H1 (cell line): ENCODE results near the gene ZNF512. TPM values are rescaled to one million over a fixed set of nuclear protein-coding genes. Genes with fewer than 3 reads are reported as not detected.
A peak's percentile ranks its signal among the peaks of the same experiment; 100 is the strongest.

Source experiments
- CTCF ChIA-PET: fragments of 300-600 bp; sonication (Branson Sonifier 250); formaldehyde crosslinking; loops from one replicate; lab custom pipeline; 2021; ENCODE audit not compliant: partially characterized antibody; lab: Charles Lee
- POLR2A ChIA-PET: fragments of 300-600 bp; sonication (Branson Sonifier 250); formaldehyde crosslinking; loops from one replicate; lab custom pipeline; 2021; ENCODE audit warnings: inconsistent platforms; ENCODE audit not compliant: partially characterized antibody; lab: Charles Lee
- DNase-seq, 2 experiments: peaks; one replicate each; pipeline versions ENCODE4 v3.0.0 to v3.0.0-alpha.2; 2010 to 2022; ENCODE audit warnings: low spot score in 2 of 2, low read depth in 1 of 2, mixed read lengths in 1 of 2
- FAIRE-seq: peaks from 2 replicates; lab custom pipeline; 2011; peaks lifted over from hg19 to GRCh38; lab: Jason Lieb, UNC
- H2AFZ ChIP-seq: 2 replicates; pipeline ENCODE4 v1.8.1; 2012; ENCODE audit warnings: low read length, inconsistent platforms
- H2AK5ac ChIP-seq: 2 replicates; pipeline ENCODE4 v1.6.1; 2013; ENCODE audit warnings: low read depth, low read length
- H2BK120ac ChIP-seq: replicated peaks from 2 replicates; pipeline ENCODE3; 2013; ENCODE audit warnings: low read depth, low read length, inconsistent platforms
- H2BK12ac ChIP-seq: 2 replicates; pipeline ENCODE4 v1.6.1; 2013; ENCODE audit warnings: low read depth, low read length
- H2BK15ac ChIP-seq: 2 replicates; pipeline ENCODE4 v1.6.1; 2013; ENCODE audit warnings: low read length
- H2BK20ac ChIP-seq: 2 replicates; pipeline ENCODE4 v1.6.1; 2013; ENCODE audit warnings: low read length
- H2BK5ac ChIP-seq: 2 replicates; pipeline ENCODE4 v1.6.1; 2013; ENCODE audit warnings: low read depth, low read length
- H3K14ac ChIP-seq: 2 replicates; pipeline ENCODE4 v1.6.1; 2013; ENCODE audit warnings: inconsistent platforms; ENCODE audit not compliant: insufficient read length
- H3K18ac ChIP-seq: 2 replicates; pipeline ENCODE4 v1.6.1; 2013; ENCODE audit warnings: low read length; ENCODE audit errors: extremely low read depth
- H3K23ac ChIP-seq: 2 replicates; pipeline ENCODE4 v1.6.1; 2013; ENCODE audit warnings: inconsistent platforms; ENCODE audit not compliant: insufficient read length
- H3K23me2 ChIP-seq: 2 replicates; pipeline ENCODE4 v1.6.1; 2013; ENCODE audit warnings: low read depth, low read length
- H3K27ac ChIP-seq: 2 replicates; pipeline ENCODE4 v1.6.1; 2011; ENCODE audit warnings: low read depth, low read length, inconsistent platforms
- H3K27me3 ChIP-seq, 4 experiments: replicated peaks in 1 of 4; 1 replicate in 1 of 4; 2 replicates in 3 of 4; pipeline versions ENCODE4 v1.6.1 to v1.8.1; 2011 to 2013; ENCODE audit warnings: low read length in 3 of 4, mild to moderate bottlenecking in 3 of 4, inconsistent platforms in 2 of 4, mixed read lengths in 2 of 4, moderate library complexity in 1 of 4; ENCODE audit not compliant: control insufficient read depth in 3 of 4, insufficient read depth in 3 of 4; ENCODE audit errors: extremely low read depth in 1 of 4
- H3K36me3 ChIP-seq, 4 experiments: 2 replicates each; pipeline versions ENCODE4 v1.6.1 to v1.8.1; 2011 to 2013; ENCODE audit warnings: mild to moderate bottlenecking in 4 of 4, low read length in 3 of 4, moderate library complexity in 2 of 4, control low read depth in 1 of 4, inconsistent platforms in 1 of 4; ENCODE audit not compliant: insufficient read depth in 4 of 4, control insufficient read depth in 2 of 4
- H3K4ac ChIP-seq: replicated peaks from 2 replicates; pipeline ENCODE3; 2013; ENCODE audit warnings: low read length, low read depth, mixed read lengths, inconsistent platforms; ENCODE audit not compliant: insufficient read length
- H3K4me1 ChIP-seq, 4 experiments: replicated peaks in 1 of 4; 1 replicate in 1 of 4; 2 replicates in 3 of 4; pipeline versions ENCODE4 v1.6.1 to v1.8.1; 2011 to 2013; ENCODE audit warnings: low read length in 3 of 4, inconsistent platforms in 2 of 4, mixed read lengths in 1 of 4; ENCODE audit not compliant: insufficient read depth in 4 of 4, control insufficient read depth in 3 of 4
- H3K4me2 ChIP-seq, 2 experiments: 2 replicates each; pipeline versions ENCODE4 v1.6.1 to v1.8.1; 2011 to 2013; ENCODE audit warnings: low read depth in 2 of 2, low read length in 2 of 2, control low read depth in 1 of 2, inconsistent platforms in 1 of 2, mild to moderate bottlenecking in 1 of 2; ENCODE audit not compliant: insufficient read depth in 1 of 2
- H3K4me3 ChIP-seq, 4 experiments: fragments of 200-600, 300-600 bp in 1 of 4; sonication (generic), shearing (Covaris generic), sonication (Bioruptor Twin) in 1 of 4; 2 replicates each; pipeline versions ENCODE4 v1.5.1 to v1.8.1; 2011 to 2016; ENCODE audit warnings: low read length in 4 of 4, low read depth in 3 of 4, control low read depth in 2 of 4, inconsistent platforms in 2 of 4, mild to moderate bottlenecking in 2 of 4, mixed read lengths in 1 of 4, moderate library complexity in 1 of 4; ENCODE audit not compliant: insufficient read depth in 2 of 4; ENCODE audit errors: extremely low read depth in 1 of 4
- H3K56ac ChIP-seq: replicated peaks from 2 replicates; pipeline ENCODE3; 2013; ENCODE audit warnings: low read depth, mild to moderate bottlenecking, mixed read lengths, low read length, inconsistent platforms; ENCODE audit not compliant: insufficient read length
- H3K79me1 ChIP-seq: 2 replicates; pipeline ENCODE4 v1.6.1; 2013; ENCODE audit warnings: low read depth, low read length, control low read depth
- H3K79me2 ChIP-seq, 2 experiments: 2 replicates each; pipeline versions ENCODE4 v1.6.1 to v1.8.1; 2012 to 2013; ENCODE audit warnings: low read length in 2 of 2, mild to moderate bottlenecking in 2 of 2, inconsistent platforms in 1 of 2; ENCODE audit not compliant: insufficient read depth in 2 of 2, control insufficient read depth in 1 of 2
- H3K9ac ChIP-seq, 4 experiments: replicated peaks in 1 of 4; 1 replicate in 1 of 4; 2 replicates in 3 of 4; pipeline versions ENCODE4 v1.6.1 to v1.8.1; 2011 to 2013; ENCODE audit warnings: low read depth in 3 of 4, low read length in 3 of 4, control low read depth in 2 of 4, mild to moderate bottlenecking in 2 of 4, moderate library complexity in 2 of 4, inconsistent platforms in 1 of 4; ENCODE audit errors: extremely low read depth in 1 of 4
- H3K9me3 ChIP-seq, 2 experiments: 2 replicates each; pipeline versions ENCODE4 v1.6.1 to v1.8.1; 2012 to 2013; ENCODE audit warnings: mild to moderate bottlenecking in 2 of 2, moderate library complexity in 2 of 2, control low read depth in 1 of 2, inconsistent platforms in 1 of 2, low read depth in 1 of 2, low read length in 1 of 2, mixed read lengths in 1 of 2; ENCODE audit not compliant: insufficient read depth in 2 of 2
- H4K20me1 ChIP-seq, 2 experiments: replicated peaks in 1 of 2; 2 replicates each; pipeline versions ENCODE3 to v1.8.1; 2011 to 2013; ENCODE audit warnings: inconsistent platforms in 2 of 2, low read length in 2 of 2, mild to moderate bottlenecking in 1 of 2; ENCODE audit not compliant: insufficient read depth in 2 of 2, control insufficient read depth in 1 of 2
- H4K5ac ChIP-seq: 2 replicates; pipeline ENCODE4 v1.6.1; 2013; ENCODE audit warnings: low read length, low read depth, mixed read lengths, inconsistent platforms; ENCODE audit not compliant: insufficient read length
- H4K8ac ChIP-seq: 2 replicates; pipeline ENCODE4 v1.8.0; 2013; ENCODE audit warnings: mild to moderate bottlenecking, moderate library complexity, low read length, inconsistent platforms; ENCODE audit not compliant: insufficient read depth; ENCODE audit errors: extremely low read depth
- H4K91ac ChIP-seq: replicated peaks from 2 replicates; pipeline ENCODE3; 2013; ENCODE audit warnings: low read length, mixed read lengths, inconsistent platforms; ENCODE audit not compliant: insufficient read length
- CHD1 ChIP-seq: IDR thresholded peaks from 2 replicates; pipeline ENCODE4 v1.6.1; 2012; ENCODE audit warnings: low read depth, low read length, improper control_type of control experiment
- WGBS, 2 experiments: shearing (Covaris generic) in 1 of 2; methylation state at CpG; one replicate each; pipeline versions ENCODE4 v1.1.6 to v1.1.7; 2013 to 2015; ENCODE audit warnings: low lambda C conversion rate in 2 of 2, mixed read lengths in 2 of 2, inconsistent platforms in 1 of 2, low coverage in 1 of 2, missing lambda C conversion rate in 1 of 2; ENCODE audit not compliant: insufficient replicate concordance in 2 of 2, insufficient coverage in 1 of 2, insufficient read length in 1 of 2; ENCODE audit errors: extremely low coverage in 1 of 2, missing lambda C conversion rate in 1 of 2; 5-methylcytosine and 5-hydroxymethylcytosine counted together
- polyA plus RNA-seq, 7 experiments: library from polyadenylated mRNA; depleted of rRNA in 3 of 7; stranded (reverse) in 5 of 7; unstranded in 2 of 7; fragments of >200 nt in 5 of 7; fragments of 200-250 nt in 2 of 7; gene quantifications; 1 replicate in 5 of 7; 2 replicates in 1 of 7; 4 replicates in 1 of 7; pipeline versions ENCODE4 v1.2.1 to v1.2.3, GENCODE V29; 2011 to 2013; ENCODE audit warnings: missing spikeins in 2 of 7, mixed read lengths in 2 of 7
- total RNA-seq: library from RNA; stranded (reverse); fragmentation: NEBNext Ultra II Directional; extraction: Animal tissue kit (Norgen Biotek cat#: 25700); gene quantifications from 2 replicates; pipeline ENCODE4 v1.2.1, GENCODE V29; 2021
- TF ChIP-seq, protein P1 (sequence below), 3 experiments: IDR thresholded peaks; 1 replicate in 2 of 3; 2 replicates in 1 of 3; pipeline versions ENCODE4 v1.5.1 to v1.6.1; 2011; ENCODE audit warnings: low read length in 3 of 3, mild to moderate bottlenecking in 3 of 3, inconsistent platforms in 2 of 3, low read depth in 1 of 3, moderate library complexity in 1 of 3; ENCODE audit not compliant: insufficient read depth in 1 of 3; ENCODE audit errors: control extremely low read depth in 1 of 3

Gene ZNF512
- total and polyA plus RNA-seq, 2 of the 8 experiments (the other 6 are each of a cell fraction or from before 2014, with no cell fraction given) = 17.6 to 37.9 TPM

DNA sequence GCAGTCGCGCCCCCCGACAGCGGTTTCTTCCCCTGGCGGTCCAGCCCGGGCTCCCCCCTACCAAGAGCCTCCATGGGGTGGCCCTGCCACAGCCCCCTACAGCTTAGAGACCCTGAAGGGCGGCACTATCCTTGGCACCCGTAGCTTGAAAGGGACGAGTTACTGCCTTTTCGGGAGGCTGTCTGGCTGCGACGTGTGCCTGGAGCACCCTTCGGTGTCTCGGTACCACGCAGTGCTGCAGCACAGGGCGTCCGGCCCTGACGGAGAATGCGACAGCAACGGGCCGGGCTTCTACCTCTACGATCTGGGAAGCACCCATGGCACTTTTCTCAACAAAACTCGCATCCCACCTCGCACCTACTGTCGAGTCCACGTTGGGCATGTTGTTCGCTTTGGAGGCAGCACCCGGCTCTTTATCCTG, 81.3 kb downstream of the ZNF512 start:
- no peak overlapping the region for H4K5ac ChIP-seq
- no peak overlapping the region for H3K18ac ChIP-seq
- no peaks in the 10 kb centered on the region for H3K27me3 ChIP-seq
- 16% methylated on average over 19 of the region's 28 CpGs; no CpG with 5 or more reads in 1 of the 2 experiments for WGBS, 2 experiments
- no peak for DNase-seq
- H2BK15ac ChIP-seq = no peak overlapping the region
- H2BK5ac ChIP-seq = peak overlapping the region; percentile 99; the same call in 1 of the 2 replicates
- H3K56ac ChIP-seq = peak overlapping the region; percentile 14
- no peak for TF ChIP-seq CHD1
- TF ChIP-seq, protein P1, sequence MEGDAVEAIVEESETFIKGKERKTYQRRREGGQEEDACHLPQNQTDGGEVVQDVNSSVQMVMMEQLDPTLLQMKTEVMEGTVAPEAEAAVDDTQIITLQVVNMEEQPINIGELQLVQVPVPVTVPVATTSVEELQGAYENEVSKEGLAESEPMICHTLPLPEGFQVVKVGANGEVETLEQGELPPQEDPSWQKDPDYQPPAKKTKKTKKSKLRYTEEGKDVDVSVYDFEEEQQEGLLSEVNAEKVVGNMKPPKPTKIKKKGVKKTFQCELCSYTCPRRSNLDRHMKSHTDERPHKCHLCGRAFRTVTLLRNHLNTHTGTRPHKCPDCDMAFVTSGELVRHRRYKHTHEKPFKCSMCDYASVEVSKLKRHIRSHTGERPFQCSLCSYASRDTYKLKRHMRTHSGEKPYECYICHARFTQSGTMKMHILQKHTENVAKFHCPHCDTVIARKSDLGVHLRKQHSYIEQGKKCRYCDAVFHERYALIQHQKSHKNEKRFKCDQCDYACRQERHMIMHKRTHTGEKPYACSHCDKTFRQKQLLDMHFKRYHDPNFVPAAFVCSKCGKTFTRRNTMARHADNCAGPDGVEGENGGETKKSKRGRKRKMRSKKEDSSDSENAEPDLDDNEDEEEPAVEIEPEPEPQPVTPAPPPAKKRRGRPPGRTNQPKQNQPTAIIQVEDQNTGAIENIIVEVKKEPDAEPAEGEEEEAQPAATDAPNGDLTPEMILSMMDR (IDR thresholded peaks at IDR 0.05; ENCODE audit: control extremely low read depth in 1 of 3, insufficient read depth in 1 of 3, low read depth in 1 of 3, low read length in 3 of 3) = peak in 1 of 3 experiments; percentile 0; a peak in 1 of 4 replicates
- no peak overlapping the region for H3K23ac ChIP-seq
- no peak overlapping the region for H3K4ac ChIP-seq
- H2AFZ ChIP-seq = peak overlapping the region; percentile 99
- peak overlapping the region; percentile 95; the same call in 1 of the 2 replicates for H3K27ac ChIP-seq
- no peak for FAIRE-seq
- H3K23me2 ChIP-seq = peaks cover 8% of the 10 kb centered on the region; the same call in 1 of the 2 replicates
- no peaks in the 10 kb centered on the region for H3K9me3 ChIP-seq
- peaks cover 0 to 24% of the 10 kb centered on the region in 2 experiments; a peak in 2 of 4 replicates for H3K79me2 ChIP-seq
- CTCF ChIA-PET = interaction anchor here (0.7 to 3.9 kb wide), 3 partner anchors 18 to 1045 kb away, joined by 3 to 34 read pairs (median 3); no protein-coding TSS in a partner anchor
- H2BK20ac ChIP-seq = no peak overlapping the region
- H3K4me1 ChIP-seq = peaks cover 0 to 1% (median 0%) of the 10 kb centered on the region in 4 experiments; a peak in 2 of 7 replicates
- no peaks in the 10 kb centered on the region for H3K79me1 ChIP-seq
- H3K9ac ChIP-seq = peak overlapping the region in 3 of 4 experiments; percentile 89 to 98 (median 93); a peak in 6 of 7 replicates
- POLR2A ChIA-PET = interaction anchor here (0.7 to 2.1 kb wide), 8 partner anchors 8 to 1554 kb away, joined by 3 to 12 read pairs (median 5); partner anchors contain the start of genes CCDC121, FNDC4, GPN1 and PPM1G
- H3K14ac ChIP-seq = no peak overlapping the region
- no peak overlapping the region for H2BK12ac ChIP-seq
- H2AK5ac ChIP-seq = no peak overlapping the region
- H4K20me1 ChIP-seq = no peaks in the 10 kb centered on the region
- H3K4me2 ChIP-seq = peak overlapping the region; percentile 68 to 96
- H2BK120ac ChIP-seq = no peak overlapping the region
- H4K8ac ChIP-seq = peak overlapping the region; percentile 90
- H4K91ac ChIP-seq = no peak overlapping the region
- H3K36me3 ChIP-seq = peaks cover 3 to 40% (median 19%) of the 10 kb centered on the region in 4 experiments; a peak in 7 of 8 replicates
- H3K4me3 ChIP-seq = peak overlapping the region; percentile 50 to 100 (median 88)
